ENCODE results near the gene C1QTNF6. TPM values are rescaled to one million over a fixed set of nuclear protein-coding genes. Genes with fewer than 3 reads are reported as not detected.

Gene C1QTNF6
- total and polyA plus RNA-seq, 2 experiments from 2014 or later, result 23.6 to 29.7 TPM

DNA sequence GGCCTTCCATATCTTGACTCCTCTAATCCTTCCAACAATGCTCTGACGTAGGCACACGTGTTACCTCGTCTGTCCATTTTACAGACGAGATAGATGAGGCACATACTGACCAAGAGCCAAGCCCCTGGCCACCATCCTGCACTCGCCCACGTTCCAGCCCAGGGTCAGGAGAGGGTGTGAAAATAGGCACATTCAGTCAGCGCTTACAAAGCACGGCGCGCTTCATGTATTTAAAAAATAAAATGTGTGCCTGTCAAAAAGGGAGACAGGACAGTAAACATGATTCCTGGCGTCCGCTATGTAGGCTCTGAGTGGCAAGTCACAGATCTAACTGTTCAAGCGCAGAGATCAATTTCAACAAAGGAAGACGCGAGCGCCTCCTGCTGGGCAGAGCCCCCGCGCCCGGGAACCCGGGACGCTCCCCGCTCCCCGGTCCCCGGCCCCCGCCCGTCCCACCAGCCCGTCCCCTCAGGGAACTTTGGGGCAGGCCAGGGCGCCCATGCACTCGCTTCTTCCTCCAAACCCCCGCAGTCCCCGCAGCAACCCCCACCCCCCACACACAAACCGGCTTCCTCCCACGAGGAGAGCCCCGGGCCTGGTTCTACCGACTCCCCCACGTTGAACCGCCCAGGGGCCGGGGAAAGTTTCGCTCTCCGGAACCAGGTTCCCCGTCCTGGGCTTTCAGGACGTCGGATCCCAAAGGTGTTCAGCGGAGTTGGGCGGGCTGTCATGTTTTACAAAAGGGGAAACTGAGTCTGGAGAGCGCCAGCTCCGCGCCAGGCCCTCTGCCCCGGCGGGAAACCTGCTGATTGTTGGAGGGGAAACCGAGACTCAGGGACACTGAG is 10.4 kb upstream of the C1QTNF6 start:
- Histone ChIP-seq H3K9me3 (ENCODE audit: low read depth) (no peaks in the 10 kb centered on the region), H3K27ac (peak overlapping the region; percentile 92), H3K79me2 (no peaks in the 10 kb centered on the region), H3K4me2 (peak overlapping the region; percentile 89), H2AFZ (peak overlapping the region; percentile 64), H3K4me3 (peak overlapping the region; percentile 59), H3K27me3 (no peaks in the 10 kb centered on the region), H4K20me1 (ENCODE audit: insufficient read depth, poor library complexity, severe bottlenecking) (no peaks in the 10 kb centered on the region), H3K36me3 (replicated peaks; ENCODE audit: insufficient read depth, low read depth) (no peaks in the 10 kb centered on the region), H3K9me2 (replicated peaks; ENCODE audit: insufficient read depth) (no peaks in the 10 kb centered on the region), H3K4me1 (ENCODE audit: insufficient read depth) (peaks cover 35% of the 10 kb centered on the region)
- DNase-seq (ENCODE audit: low spot score), result peak; percentile 91
- 6% methylated on average over 47 of the region's 51 CpGs for WGBS (ENCODE audit: low lambda C conversion rate, missing lambda C conversion rate)
- no peak for TF ChIP-seq EZH2 (IDR thresholded peaks at IDR 0.05; ENCODE audit: borderline replicate concordance)
- TF ChIP-seq, protein P1, sequence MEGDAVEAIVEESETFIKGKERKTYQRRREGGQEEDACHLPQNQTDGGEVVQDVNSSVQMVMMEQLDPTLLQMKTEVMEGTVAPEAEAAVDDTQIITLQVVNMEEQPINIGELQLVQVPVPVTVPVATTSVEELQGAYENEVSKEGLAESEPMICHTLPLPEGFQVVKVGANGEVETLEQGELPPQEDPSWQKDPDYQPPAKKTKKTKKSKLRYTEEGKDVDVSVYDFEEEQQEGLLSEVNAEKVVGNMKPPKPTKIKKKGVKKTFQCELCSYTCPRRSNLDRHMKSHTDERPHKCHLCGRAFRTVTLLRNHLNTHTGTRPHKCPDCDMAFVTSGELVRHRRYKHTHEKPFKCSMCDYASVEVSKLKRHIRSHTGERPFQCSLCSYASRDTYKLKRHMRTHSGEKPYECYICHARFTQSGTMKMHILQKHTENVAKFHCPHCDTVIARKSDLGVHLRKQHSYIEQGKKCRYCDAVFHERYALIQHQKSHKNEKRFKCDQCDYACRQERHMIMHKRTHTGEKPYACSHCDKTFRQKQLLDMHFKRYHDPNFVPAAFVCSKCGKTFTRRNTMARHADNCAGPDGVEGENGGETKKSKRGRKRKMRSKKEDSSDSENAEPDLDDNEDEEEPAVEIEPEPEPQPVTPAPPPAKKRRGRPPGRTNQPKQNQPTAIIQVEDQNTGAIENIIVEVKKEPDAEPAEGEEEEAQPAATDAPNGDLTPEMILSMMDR (IDR thresholded peaks at IDR 0.05; ENCODE audit: poor library complexity), result peak; percentile 98

DNA sequence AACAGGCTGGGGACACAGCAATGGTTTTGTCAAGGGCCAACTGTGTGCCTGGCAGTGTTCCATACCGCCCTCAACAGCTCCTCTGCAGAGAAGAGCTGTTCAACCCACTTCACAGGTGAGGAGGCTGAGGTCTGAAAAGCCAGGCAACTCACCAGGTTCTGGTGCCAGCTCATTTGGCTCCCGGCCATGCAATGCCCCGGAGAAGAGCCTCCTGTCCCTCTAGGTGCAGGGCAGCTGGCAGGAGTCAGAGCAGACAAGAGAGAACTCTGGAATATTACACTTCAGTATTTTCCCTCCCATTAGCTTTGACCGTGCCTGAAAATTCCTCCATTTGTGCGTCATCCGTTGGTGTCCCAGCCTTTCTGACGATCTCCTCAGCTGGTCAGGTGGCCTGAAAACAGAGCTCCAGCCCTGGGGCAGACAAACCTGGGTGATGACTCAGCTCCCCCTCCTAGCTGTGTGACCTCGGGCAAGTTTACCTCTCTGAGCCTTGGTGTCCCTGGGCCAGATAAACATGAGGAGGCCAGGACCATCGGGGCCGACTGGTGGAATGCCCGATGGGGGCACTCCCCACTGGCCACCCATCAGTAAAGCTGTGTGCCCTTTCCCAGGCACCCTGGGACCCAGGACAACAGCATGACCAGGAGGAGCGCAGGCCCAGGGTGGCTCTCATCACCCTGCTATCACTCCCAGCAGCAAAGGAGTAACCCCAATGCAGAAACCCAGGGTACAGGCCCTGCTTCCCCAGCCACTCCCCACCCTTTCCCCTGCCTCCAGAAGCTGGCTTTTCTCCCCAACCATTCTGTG is 9.6 kb upstream of the C1QTNF6 start:
- H4K20me1 ChIP-seq (ENCODE audit: insufficient read depth, poor library complexity, severe bottlenecking), result no peaks in the 10 kb centered on the region
- no peaks in the 10 kb centered on the region for H3K9me3 ChIP-seq (ENCODE audit: low read depth)
- 54% methylated on average over 12 of the region's 12 CpGs for WGBS (ENCODE audit: low lambda C conversion rate, missing lambda C conversion rate)
- no peaks in the 10 kb centered on the region for H3K79me2 ChIP-seq
- peak; percentile 79 for DNase-seq (ENCODE audit: low spot score)
- peak overlapping the region; percentile 39 for H3K4me3 ChIP-seq
- no peak overlapping the region for H2AFZ ChIP-seq
- no peaks in the 10 kb centered on the region for H3K27me3 ChIP-seq
- H3K4me2 ChIP-seq, result peak overlapping the region; percentile 89
- H3K9me2 ChIP-seq (replicated peaks; ENCODE audit: insufficient read depth), result no peaks in the 10 kb centered on the region
- TF ChIP-seq, protein P1 (IDR thresholded peaks at IDR 0.05; ENCODE audit: poor library complexity), result no peak
- TF ChIP-seq EZH2phosphoT487 (IDR thresholded peaks at IDR 0.05; ENCODE audit: low read depth, severe bottlenecking, unreplicated experiment), result no peak
- peaks cover 35% of the 10 kb centered on the region for H3K4me1 ChIP-seq (ENCODE audit: insufficient read depth)
- H3K27ac ChIP-seq, result peak overlapping the region; percentile 92
- no peaks in the 10 kb centered on the region for H3K36me3 ChIP-seq (replicated peaks; ENCODE audit: insufficient read depth, low read depth)

DNA sequence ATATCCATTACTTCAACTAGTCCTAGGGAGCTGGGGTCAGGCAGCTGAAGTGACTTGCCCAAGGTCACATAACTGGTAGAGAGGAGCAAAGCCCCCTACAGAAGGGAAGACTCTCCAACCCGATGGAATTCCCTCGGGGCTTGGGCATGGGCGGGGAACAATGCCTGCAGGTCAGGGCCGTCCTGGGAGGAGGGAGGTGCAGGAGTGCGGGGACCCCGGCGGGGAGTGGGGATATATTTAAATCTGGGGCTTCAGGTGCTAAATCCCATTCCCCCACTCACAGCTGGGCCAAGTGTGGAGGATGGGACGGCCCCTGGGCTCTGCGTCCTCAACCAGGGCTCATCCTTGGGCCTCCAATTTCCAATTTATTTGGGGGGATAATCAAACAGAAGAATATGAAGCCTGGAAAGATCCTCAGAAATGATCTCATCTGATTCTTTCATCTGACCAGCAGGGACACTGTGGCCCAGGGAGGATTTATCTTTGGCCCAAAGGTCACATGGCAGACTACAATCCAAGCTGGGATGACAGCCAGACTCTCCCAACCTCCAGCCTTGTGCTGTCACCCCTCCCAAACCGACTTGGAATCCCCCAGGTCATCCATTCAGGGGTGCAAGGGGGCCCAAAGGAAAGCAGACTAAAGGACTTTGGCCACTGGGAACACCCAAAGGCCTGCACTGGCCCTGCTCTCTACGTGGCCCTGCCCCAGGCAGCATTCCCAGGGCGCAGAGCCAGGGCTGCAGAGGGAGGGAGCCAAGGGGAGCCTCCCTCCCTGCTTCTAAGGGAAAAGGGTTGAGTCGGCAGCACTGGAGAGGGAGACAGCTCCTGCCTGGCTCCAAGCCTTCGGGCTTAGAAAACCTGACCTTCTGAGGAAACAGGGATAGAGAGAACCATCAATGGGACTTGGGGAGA is 8.7 kb upstream of the C1QTNF6 start:
- Histone ChIP-seq H3K4me2 (peak overlapping the region; percentile 89), H3K4me3 (no peak overlapping the region), H3K36me3 (replicated peaks; ENCODE audit: insufficient read depth, low read depth) (no peaks in the 10 kb centered on the region), H3K27me3 (no peaks in the 10 kb centered on the region), H3K79me2 (no peaks in the 10 kb centered on the region), H3K9me2 (replicated peaks; ENCODE audit: insufficient read depth) (no peaks in the 10 kb centered on the region), H4K20me1 (ENCODE audit: insufficient read depth, poor library complexity, severe bottlenecking) (no peaks in the 10 kb centered on the region), H2AFZ (no peak overlapping the region), H3K9me3 (ENCODE audit: low read depth) (no peaks in the 10 kb centered on the region), H3K4me1 (ENCODE audit: insufficient read depth) (peaks cover 38% of the 10 kb centered on the region), H3K27ac (peak overlapping the region; percentile 83)
- DNase-seq (ENCODE audit: low spot score), result peak; percentile 80
- no peak for TF ChIP-seq EZH2 (IDR thresholded peaks at IDR 0.05; ENCODE audit: borderline replicate concordance)
- TF ChIP-seq, protein P1 (IDR thresholded peaks at IDR 0.05; ENCODE audit: poor library complexity), result peak; percentile 6
- WGBS (ENCODE audit: low lambda C conversion rate, missing lambda C conversion rate), result 59% methylated on average over 14 of the region's 14 CpGs

Measured in hepatocyte (in vitro differentiated cells).